Fibroblast of lung (primary cell): ENCODE results near the gene OGDHL. TPM values are rescaled to one million over a fixed set of nuclear protein-coding genes. Genes with fewer than 3 reads are reported as not detected.

Experiments used
- DNase-seq, 2 donors: peaks; one replicate each; pipeline versions ENCODE4 v3.0.0 to v3.0.0-alpha.2; 2010; ENCODE audit warnings: low read depth in 2 of 2
- H2AFZ ChIP-seq: 2 replicates; pipeline ENCODE4 v1.5.1; 2012; ENCODE audit warnings: low read length, control low read depth, inconsistent platforms
- H3K27ac ChIP-seq: 2 replicates; pipeline ENCODE4 v1.5.1; 2011; ENCODE audit warnings: low read length, control low read depth; ENCODE audit not compliant: insufficient read depth
- H3K27me3 ChIP-seq: 2 replicates; pipeline ENCODE4 v1.5.1; 2011; ENCODE audit warnings: mild to moderate bottlenecking, low read length; ENCODE audit not compliant: control insufficient read depth, insufficient read depth
- H3K36me3 ChIP-seq: 2 replicates; pipeline ENCODE4 v1.5.1; 2011; ENCODE audit warnings: low read length; ENCODE audit not compliant: control insufficient read depth, insufficient read depth
- H3K4me1 ChIP-seq: 2 replicates; pipeline ENCODE4 v1.5.1; 2011; ENCODE audit warnings: low read length; ENCODE audit not compliant: control insufficient read depth, insufficient read depth; ENCODE audit errors: extremely low read depth
- H3K4me2 ChIP-seq: 2 replicates; pipeline ENCODE4 v1.5.1; 2011; ENCODE audit warnings: low read length, control low read depth; ENCODE audit not compliant: insufficient read depth; ENCODE audit errors: extremely low read depth
- H3K4me3 ChIP-seq, 4 experiments: fragments of 200-600 bp in 1 of 4; sonication (generic) in 1 of 4; replicated peaks in 1 of 4; 2 replicates each; pipeline ENCODE4 v1.5.1; 2011 to 2016; ENCODE audit warnings: low read length in 4 of 4, low read depth in 3 of 4, mild to moderate bottlenecking in 3 of 4, control low read depth in 2 of 4, inconsistent platforms in 1 of 4, mixed read lengths in 1 of 4; ENCODE audit not compliant: insufficient read depth in 1 of 4; ENCODE audit errors: control extremely low read depth in 1 of 4
- H3K79me2 ChIP-seq: 2 replicates; pipeline ENCODE4 v1.5.1; 2012; ENCODE audit warnings: mild to moderate bottlenecking, low read length, inconsistent platforms; ENCODE audit not compliant: control insufficient read depth, insufficient read depth
- H3K9ac ChIP-seq: 2 replicates; pipeline ENCODE4 v1.5.1; 2011; ENCODE audit warnings: mild to moderate bottlenecking, low read length, control low read depth; ENCODE audit not compliant: insufficient read depth
- H3K9me3 ChIP-seq: 2 replicates; pipeline ENCODE4 v1.5.1; 2012; ENCODE audit warnings: low read depth, low read length; ENCODE audit not compliant: control insufficient read depth, insufficient read depth
- H4K20me1 ChIP-seq: 2 replicates; pipeline ENCODE4 v1.5.1; 2011; ENCODE audit warnings: low read length; ENCODE audit not compliant: control insufficient read depth, insufficient read depth; ENCODE audit errors: extremely low read depth
- EZH2 ChIP-seq: IDR thresholded peaks from 2 replicates; pipeline ENCODE4 v1.5.1; 2012; ENCODE audit warnings: low read length, control low read depth, mild to moderate bottlenecking; ENCODE audit errors: missing control alignments
- polyA plus RNA-seq, 2 donors: library from polyadenylated mRNA; depleted of rRNA in 1 of 2; stranded (reverse) in 1 of 2; unstranded in 1 of 2; fragments of >200 nt; gene quantifications; 2 replicates each; pipeline ENCODE4 v1.2.1, GENCODE V29; 2011 to 2012; ENCODE audit warnings: missing spikeins in 1 of 2
- total RNA-seq: library from RNA; depleted of rRNA; stranded (reverse); fragments of >200 nt; gene quantifications from 2 replicates; pipeline ENCODE4 v1.2.1, GENCODE V29; 2014
- TF ChIP-seq, protein P1 (sequence below), 2 donors: IDR thresholded peaks in 1 of 2; conservative IDR thresholded peaks in 1 of 2; 1 replicate in 1 of 2; 2 replicates in 1 of 2; pipeline ENCODE4 v1.5.1; 2011 to 2012; ENCODE audit warnings: low read length in 2 of 2, control low read depth in 1 of 2, inconsistent platforms in 1 of 2, low read depth in 1 of 2, mild to moderate bottlenecking in 1 of 2

The OGDHL gene
- total and polyA plus RNA-seq, 2 donors (not counting 1 experiment from before 2014, with no cell fraction given): under 0.01 to 0.06 TPM

DNA sequence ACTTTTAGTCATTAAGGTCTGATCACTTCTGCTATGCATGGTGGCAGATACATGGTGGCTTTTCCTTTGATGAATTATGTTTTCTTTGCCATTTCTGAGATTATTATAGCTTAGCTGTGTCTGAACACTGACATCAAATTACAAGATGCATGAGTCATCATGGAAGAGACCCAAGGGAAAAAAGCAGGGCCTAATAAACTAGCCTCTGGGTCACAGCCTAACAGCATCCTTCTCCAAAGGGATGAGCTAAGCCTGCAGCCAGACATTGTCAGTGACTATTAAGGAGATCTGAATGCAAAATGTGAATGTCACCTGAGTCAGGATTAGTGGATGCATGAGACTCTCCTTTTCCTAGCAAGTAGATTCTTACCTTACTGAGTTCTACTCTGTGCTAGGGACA, 19.1 kb upstream of the OGDHL start:
- Histone ChIP-seq H3K79me2 (no peaks in the 10 kb centered on the region), H3K4me3 (no peak overlapping the region), H4K20me1 (no peaks in the 10 kb centered on the region), H3K9me3 (no peaks in the 10 kb centered on the region), H3K4me2 (no peak overlapping the region), H3K36me3 (no peaks in the 10 kb centered on the region), H2AFZ (no peak overlapping the region), H3K4me1 (no peaks in the 10 kb centered on the region), H3K9ac (no peak overlapping the region), H3K27ac (no peak overlapping the region), H3K27me3 (peaks cover 4% of the 10 kb centered on the region)
- peak; percentile 8 to 27 for DNase-seq
- TF ChIP-seq, protein P1, sequence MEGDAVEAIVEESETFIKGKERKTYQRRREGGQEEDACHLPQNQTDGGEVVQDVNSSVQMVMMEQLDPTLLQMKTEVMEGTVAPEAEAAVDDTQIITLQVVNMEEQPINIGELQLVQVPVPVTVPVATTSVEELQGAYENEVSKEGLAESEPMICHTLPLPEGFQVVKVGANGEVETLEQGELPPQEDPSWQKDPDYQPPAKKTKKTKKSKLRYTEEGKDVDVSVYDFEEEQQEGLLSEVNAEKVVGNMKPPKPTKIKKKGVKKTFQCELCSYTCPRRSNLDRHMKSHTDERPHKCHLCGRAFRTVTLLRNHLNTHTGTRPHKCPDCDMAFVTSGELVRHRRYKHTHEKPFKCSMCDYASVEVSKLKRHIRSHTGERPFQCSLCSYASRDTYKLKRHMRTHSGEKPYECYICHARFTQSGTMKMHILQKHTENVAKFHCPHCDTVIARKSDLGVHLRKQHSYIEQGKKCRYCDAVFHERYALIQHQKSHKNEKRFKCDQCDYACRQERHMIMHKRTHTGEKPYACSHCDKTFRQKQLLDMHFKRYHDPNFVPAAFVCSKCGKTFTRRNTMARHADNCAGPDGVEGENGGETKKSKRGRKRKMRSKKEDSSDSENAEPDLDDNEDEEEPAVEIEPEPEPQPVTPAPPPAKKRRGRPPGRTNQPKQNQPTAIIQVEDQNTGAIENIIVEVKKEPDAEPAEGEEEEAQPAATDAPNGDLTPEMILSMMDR (conservative IDR thresholded peaks at IDR 0.05 in 1 of 2, IDR thresholded peaks at IDR 0.05 in 1 of 2; ENCODE audit: low read depth in 1 of 2, low read length in 2 of 2): no peak
- no peak for TF ChIP-seq EZH2

DNA sequence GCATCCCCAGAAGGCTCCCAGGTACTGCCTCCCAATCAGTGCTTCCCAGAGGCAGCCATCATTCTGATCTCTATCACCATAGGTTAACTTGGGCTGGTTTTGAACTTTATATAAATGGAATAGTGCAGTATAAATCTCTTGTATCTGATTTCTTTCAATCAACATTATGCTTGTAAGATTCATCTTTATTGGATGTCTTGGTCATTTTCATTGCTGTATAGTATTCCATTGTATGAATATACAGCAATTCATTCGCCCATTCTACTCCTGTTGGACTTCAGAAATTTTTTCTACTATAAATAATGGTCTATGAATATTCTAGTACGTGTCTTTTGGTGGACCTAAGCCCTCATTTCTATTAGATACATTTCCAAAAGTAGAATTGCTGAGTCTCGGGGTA, 16.1 kb upstream of the OGDHL start:
- Histone ChIP-seq H3K4me2 (no peak overlapping the region), H3K9ac (no peak overlapping the region), H3K4me3 (no peak overlapping the region), H3K27ac (no peak overlapping the region), H3K4me1 (no peaks in the 10 kb centered on the region), H3K79me2 (no peaks in the 10 kb centered on the region), H3K27me3 (no peaks in the 10 kb centered on the region), H3K36me3 (no peaks in the 10 kb centered on the region), H3K9me3 (no peaks in the 10 kb centered on the region), H4K20me1 (no peaks in the 10 kb centered on the region), H2AFZ (no peak overlapping the region)
- TF ChIP-seq, protein P1 (conservative IDR thresholded peaks at IDR 0.05 in 1 of 2, IDR thresholded peaks at IDR 0.05 in 1 of 2; ENCODE audit: low read depth in 1 of 2, low read length in 2 of 2): no peak
- no peak for TF ChIP-seq EZH2
- no peak for DNase-seq

DNA sequence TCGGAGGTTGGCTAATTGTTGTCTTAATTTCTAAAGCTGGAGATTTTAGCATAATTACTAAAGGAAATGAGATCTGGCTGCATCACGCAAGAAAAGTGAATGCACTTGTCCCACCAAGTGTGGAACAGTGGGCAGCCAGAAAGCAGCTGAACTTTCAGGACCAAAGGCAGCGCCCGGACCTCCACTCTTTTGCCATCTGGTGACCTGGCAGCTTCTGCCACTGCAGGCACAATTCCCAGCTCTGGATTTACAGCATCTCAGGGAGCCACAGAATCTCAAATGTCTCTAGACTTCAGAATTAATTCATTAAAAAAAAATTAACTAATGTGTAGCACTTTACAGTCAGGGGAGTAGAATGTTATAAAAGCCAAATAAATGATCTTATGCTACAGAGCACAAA, 14.7 kb upstream of the OGDHL start:
- DNase-seq: no peak
- no peaks in the 10 kb centered on the region for H4K20me1 ChIP-seq
- TF ChIP-seq EZH2: no peak
- TF ChIP-seq, protein P1 (conservative IDR thresholded peaks at IDR 0.05 in 1 of 2, IDR thresholded peaks at IDR 0.05 in 1 of 2; ENCODE audit: low read depth in 1 of 2, low read length in 2 of 2): no peak
- no peaks in the 10 kb centered on the region for H3K79me2 ChIP-seq
- H2AFZ ChIP-seq: no peak overlapping the region
- H3K4me1 ChIP-seq: no peaks in the 10 kb centered on the region
- H3K4me3 ChIP-seq: no peak overlapping the region
- H3K27me3 ChIP-seq: peaks cover 1% of the 10 kb centered on the region
- H3K9ac ChIP-seq: no peak overlapping the region
- no peak overlapping the region for H3K27ac ChIP-seq
- H3K36me3 ChIP-seq: no peaks in the 10 kb centered on the region
- no peaks in the 10 kb centered on the region for H3K9me3 ChIP-seq
- H3K4me2 ChIP-seq: no peak overlapping the region
